Esophagus squamous epithelium (tissue), 4 donors: ENCODE measurements around the gene C1orf174.

Experiments used
- POLR2A ChIP-seq, 4 donors: fragments of 450-650 bp; IDR thresholded peaks; one replicate each; pipeline ENCODE4 v1.6.1; 2017; ENCODE audit warnings: antibody characterized with exemption in 4 of 4, mild to moderate bottlenecking in 4 of 4, moderate library complexity in 3 of 4
- TF ChIP-seq, protein P1 (sequence below), 6 experiments: fragments of 450-650 bp in 4 of 6; fragments of 200-600 bp in 2 of 6; sonication (generic) in 2 of 6; IDR thresholded peaks; one replicate each; pipeline ENCODE4 v1.5.1; 2016 to 2019; ENCODE audit warnings: antibody characterized with exemption in 6 of 6, mild to moderate bottlenecking in 4 of 6, moderate library complexity in 4 of 6

DNA sequence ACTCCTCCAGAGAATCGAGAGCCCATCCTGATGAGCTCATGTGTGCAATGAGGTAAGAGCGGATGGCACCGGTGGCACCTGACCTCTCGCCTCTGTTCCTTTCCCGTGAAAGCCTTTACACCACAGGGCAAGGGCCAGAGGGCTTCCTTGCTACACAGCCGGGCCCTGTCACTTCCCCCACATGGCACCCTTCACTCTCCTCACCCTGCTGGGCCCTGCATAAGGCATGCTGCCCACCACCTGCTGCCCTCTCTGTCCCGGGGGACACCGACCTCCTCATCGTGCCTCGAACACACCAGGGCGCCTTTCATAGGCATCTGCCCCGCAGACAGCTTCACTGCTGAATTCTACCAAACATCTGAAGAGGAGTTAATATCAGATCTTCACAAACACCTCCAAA is 45.1 kb upstream of the C1orf174 start:
- TF ChIP-seq, protein P1, sequence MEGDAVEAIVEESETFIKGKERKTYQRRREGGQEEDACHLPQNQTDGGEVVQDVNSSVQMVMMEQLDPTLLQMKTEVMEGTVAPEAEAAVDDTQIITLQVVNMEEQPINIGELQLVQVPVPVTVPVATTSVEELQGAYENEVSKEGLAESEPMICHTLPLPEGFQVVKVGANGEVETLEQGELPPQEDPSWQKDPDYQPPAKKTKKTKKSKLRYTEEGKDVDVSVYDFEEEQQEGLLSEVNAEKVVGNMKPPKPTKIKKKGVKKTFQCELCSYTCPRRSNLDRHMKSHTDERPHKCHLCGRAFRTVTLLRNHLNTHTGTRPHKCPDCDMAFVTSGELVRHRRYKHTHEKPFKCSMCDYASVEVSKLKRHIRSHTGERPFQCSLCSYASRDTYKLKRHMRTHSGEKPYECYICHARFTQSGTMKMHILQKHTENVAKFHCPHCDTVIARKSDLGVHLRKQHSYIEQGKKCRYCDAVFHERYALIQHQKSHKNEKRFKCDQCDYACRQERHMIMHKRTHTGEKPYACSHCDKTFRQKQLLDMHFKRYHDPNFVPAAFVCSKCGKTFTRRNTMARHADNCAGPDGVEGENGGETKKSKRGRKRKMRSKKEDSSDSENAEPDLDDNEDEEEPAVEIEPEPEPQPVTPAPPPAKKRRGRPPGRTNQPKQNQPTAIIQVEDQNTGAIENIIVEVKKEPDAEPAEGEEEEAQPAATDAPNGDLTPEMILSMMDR (IDR thresholded peaks at IDR 0.05), result no peak
- TF ChIP-seq POLR2A (IDR thresholded peaks at IDR 0.05), result no peak
